Measurements from ENCODE around the gene ERAP2.
"Not testable (repeated sequence)": the region's sequence is repeated elsewhere in the genome, so short reads cannot be mapped to it uniquely, and the experiment has no call there.

ERAP2 gene

DNA sequence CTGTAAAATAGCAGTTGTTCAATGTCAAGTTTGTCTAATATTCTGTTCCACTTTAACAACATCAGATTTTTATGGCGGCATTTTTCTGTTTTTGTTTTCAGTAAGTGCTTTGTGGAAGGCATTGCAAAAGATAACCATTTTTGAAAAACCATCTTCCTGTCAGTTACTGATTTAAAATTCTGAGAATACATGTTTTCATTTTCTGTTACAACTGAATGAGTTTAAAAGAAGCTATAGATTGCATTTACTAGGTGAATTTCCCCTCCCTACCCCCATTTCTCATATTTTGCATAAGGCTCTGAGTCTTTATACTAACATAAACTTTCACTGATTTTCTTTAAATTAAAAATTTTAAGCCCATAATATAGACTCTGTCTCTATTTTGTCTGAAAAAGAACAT, 4.6 kb upstream of the ERAP2 start:
- H3K4me3 ChIP-seq (ENCODE audit: low read depth, low read length), result no peak overlapping the region
- in situ Hi-C loops (cut with HindIII; ENCODE audit: low pct_ligation_motif_present, low sequenced_read_pairs), result no loop called here
- DNase-seq, result no peak
- no peaks in the 10 kb centered on the region for H3K36me3 ChIP-seq (replicated peaks)
- H3K27me3 ChIP-seq (replicated peaks), result no peaks in the 10 kb centered on the region
- TF ChIP-seq, protein P1, sequence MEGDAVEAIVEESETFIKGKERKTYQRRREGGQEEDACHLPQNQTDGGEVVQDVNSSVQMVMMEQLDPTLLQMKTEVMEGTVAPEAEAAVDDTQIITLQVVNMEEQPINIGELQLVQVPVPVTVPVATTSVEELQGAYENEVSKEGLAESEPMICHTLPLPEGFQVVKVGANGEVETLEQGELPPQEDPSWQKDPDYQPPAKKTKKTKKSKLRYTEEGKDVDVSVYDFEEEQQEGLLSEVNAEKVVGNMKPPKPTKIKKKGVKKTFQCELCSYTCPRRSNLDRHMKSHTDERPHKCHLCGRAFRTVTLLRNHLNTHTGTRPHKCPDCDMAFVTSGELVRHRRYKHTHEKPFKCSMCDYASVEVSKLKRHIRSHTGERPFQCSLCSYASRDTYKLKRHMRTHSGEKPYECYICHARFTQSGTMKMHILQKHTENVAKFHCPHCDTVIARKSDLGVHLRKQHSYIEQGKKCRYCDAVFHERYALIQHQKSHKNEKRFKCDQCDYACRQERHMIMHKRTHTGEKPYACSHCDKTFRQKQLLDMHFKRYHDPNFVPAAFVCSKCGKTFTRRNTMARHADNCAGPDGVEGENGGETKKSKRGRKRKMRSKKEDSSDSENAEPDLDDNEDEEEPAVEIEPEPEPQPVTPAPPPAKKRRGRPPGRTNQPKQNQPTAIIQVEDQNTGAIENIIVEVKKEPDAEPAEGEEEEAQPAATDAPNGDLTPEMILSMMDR (IDR thresholded peaks at IDR 0.05; ENCODE audit: low read depth, low read length, missing control alignments), result no peak
- no peak overlapping the region for H3K27ac ChIP-seq

DNA sequence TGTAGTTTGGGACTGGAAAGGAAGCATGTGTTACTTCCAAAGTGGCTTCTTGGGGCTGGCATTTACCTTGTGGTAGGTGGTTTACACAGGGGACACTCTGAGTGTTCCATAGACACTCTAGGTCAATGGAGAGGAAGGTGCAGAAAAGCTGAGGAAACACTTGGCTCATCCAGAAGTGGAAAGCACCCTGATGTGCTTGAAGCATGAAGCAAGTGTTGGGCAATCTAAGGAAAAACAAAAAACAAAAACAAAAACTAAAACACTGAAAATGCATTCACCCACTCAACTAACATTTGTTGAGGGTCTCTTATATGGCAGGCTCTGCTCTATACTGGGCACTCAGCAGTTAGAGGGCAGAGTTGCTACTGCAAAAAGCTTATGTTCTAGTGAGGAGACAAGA, 2.9 kb upstream of the ERAP2 start:
- no peaks in the 10 kb centered on the region for H3K27me3 ChIP-seq (replicated peaks)
- H3K36me3 ChIP-seq (replicated peaks), result no peaks in the 10 kb centered on the region
- H3K27ac ChIP-seq, result no peak overlapping the region
- TF ChIP-seq, protein P1 (IDR thresholded peaks at IDR 0.05; ENCODE audit: low read depth, low read length, missing control alignments), result no peak
- no peak overlapping the region for H3K4me3 ChIP-seq (ENCODE audit: low read depth, low read length)
- in situ Hi-C loops (cut with HindIII; ENCODE audit: low pct_ligation_motif_present, low sequenced_read_pairs), result no loop called here
- no peak for DNase-seq

DNA sequence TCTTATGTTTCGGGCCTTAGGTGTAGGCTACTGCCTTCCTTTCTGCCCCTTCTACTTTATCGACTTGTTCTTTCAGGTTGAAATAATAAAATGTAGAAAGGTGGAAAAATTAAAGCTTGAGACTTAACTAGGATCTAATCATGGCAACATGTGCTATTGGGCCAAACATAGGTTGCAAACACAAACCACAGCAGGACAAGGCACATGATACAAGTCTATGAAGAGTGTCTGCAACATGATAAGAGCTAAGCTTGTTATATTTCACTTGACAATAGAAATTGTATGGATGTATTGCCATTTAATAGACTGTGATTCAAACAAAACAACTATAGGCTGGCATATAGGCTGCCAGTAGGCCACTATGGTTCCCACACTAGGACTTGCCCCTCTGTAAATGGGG, 1.7 kb upstream of the ERAP2 start:
- Histone ChIP-seq H3K4me3 (ENCODE audit: low read depth, low read length) (no peak overlapping the region), H3K27me3 (replicated peaks) (no peaks in the 10 kb centered on the region), H3K27ac (no peak overlapping the region), H3K36me3 (replicated peaks) (no peaks in the 10 kb centered on the region)
- in situ Hi-C loops (cut with HindIII; ENCODE audit: low pct_ligation_motif_present, low sequenced_read_pairs), result no loop called here
- TF ChIP-seq, protein P1 (IDR thresholded peaks at IDR 0.05; ENCODE audit: low read depth, low read length, missing control alignments), result no peak
- no peak for DNase-seq

DNA sequence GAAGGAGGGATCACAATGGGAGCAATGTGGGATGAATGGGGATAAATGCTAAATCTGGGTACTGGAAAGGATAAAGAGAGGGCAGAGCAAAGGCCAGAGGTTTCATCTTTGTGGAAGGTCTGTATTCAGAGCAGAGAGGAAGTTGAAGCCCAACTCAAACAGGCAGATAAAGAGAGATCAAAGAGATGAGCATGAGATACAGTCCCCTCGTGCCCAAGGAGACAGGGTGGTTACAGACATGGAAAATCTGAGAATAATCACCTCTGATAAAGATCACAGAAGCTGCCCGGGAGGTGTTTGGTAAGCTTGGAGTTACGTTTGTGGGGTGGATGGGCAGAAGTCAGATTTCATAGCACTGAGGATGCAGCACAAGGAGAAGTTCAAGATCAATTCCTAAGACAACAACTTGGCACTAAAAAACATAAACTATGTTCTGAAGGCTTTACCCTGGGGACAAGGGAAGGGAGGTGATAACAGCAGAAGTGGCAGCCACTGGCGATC, 459 bp upstream of the ERAP2 start:
- TF ChIP-seq, protein P1 (IDR thresholded peaks at IDR 0.05; ENCODE audit: low read depth, low read length, missing control alignments), result no peak
- H3K27me3 ChIP-seq (replicated peaks), result no peaks in the 10 kb centered on the region
- H3K36me3 ChIP-seq (replicated peaks), result no peaks in the 10 kb centered on the region
- DNase-seq, result no peak
- peak overlapping the region; percentile 80 for H3K27ac ChIP-seq
- in situ Hi-C loops (cut with HindIII; ENCODE audit: low pct_ligation_motif_present, low sequenced_read_pairs), result no loop called here
- H3K4me3 ChIP-seq (ENCODE audit: low read depth, low read length), result peak overlapping the region; percentile 60

DNA sequence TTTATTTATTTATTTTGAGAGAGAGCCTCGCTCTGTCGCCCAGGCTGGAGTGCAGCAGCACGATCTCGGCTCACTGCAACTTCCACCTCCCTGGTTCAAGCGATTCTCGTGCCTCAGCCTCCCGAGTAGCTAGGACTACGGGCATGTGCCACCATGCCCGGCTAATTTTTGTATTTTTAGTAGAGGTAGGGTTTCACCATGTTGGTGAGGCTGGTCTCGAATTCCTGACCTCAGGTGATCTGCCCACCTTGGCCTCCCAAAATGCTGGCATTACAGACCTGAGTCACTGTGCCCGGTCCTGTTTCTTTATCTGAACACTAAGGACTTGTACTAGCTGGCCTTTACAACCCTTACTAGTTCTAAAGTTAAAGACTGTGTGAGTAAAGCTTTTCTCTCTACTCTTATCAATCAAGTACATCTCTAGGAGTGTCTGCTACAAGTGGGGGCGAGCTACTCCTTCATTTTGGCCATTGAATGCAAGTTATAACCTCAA, 723 bp downstream of the ERAP2 start:
- H3K36me3 ChIP-seq (replicated peaks); DNase-seq; H3K27me3 ChIP-seq (replicated peaks); in situ Hi-C loops (cut with HindIII; ENCODE audit: low pct_ligation_motif_present, low sequenced_read_pairs): not testable (repeated sequence)
- Histone ChIP-seq H3K4me3 (ENCODE audit: low read depth, low read length) (peak overlapping the region; percentile 60), H3K27ac (peak overlapping the region; percentile 80)

GRCh38 chr5:96879665-96880064, 3.4 kb downstream of the ERAP2 start:
- in situ Hi-C loops (cut with HindIII; ENCODE audit: low pct_ligation_motif_present, low sequenced_read_pairs), result no loop called here
- Histone ChIP-seq H3K4me3 (ENCODE audit: low read depth, low read length) (no peak overlapping the region), H3K27ac (peak overlapping the region; percentile 90)

More at GRCh38 chr5:96879665-96880064, 3.4 kb downstream of the ERAP2 start:
- TF ChIP-seq, protein P1 (IDR thresholded peaks at IDR 0.05; ENCODE audit: low read depth, low read length, missing control alignments), result no peak
- H3K27me3 ChIP-seq (replicated peaks), result no peaks in the 10 kb centered on the region
- H3K36me3 ChIP-seq (replicated peaks), result peaks cover 2% of the 10 kb centered on the region
- DNase-seq, result no peak
